ENCODE data around the gene MIR17HG.
A peak's percentile ranks its signal among the peaks of the same experiment; 100 is the strongest.

The MIR17HG gene

DNA sequence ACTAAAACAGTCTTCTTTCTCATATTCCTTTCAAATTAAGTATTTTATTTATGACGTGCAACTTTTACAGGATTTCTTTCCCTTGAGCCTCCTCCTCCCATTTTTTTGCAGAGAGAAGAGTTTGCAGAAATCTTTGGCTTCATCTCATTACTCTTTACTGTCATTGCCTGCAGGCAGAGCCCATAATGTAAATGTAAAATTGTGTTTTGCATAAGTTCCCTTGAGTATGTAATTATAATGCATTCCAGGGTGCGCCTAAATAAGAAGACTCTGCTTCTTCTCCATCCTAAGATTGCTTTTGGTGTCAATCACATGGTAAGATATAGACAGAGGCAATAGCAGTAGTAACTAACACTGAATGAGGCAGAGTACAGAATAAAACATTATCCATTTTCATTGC lies 23.0 kb downstream of the MIR17HG start:
- Histone ChIP-seq H3K4me1 (ENCODE audit: control insufficient read depth, low read length) (no peaks in the 10 kb centered on the region), H3K36me3 (ENCODE audit: control insufficient read depth, low read length) (no peaks in the 10 kb centered on the region), H3K4me2 (ENCODE audit: low read length) (no peak overlapping the region), H4K20me1 (ENCODE audit: control insufficient read depth, insufficient read depth, low read depth, low read length) (no peaks in the 10 kb centered on the region), H3K27me3 (ENCODE audit: control insufficient read depth, low read length) (peaks cover 28% of the 10 kb centered on the region), H3K79me2 (ENCODE audit: control insufficient read depth, low read length) (no peaks in the 10 kb centered on the region), H3K4me3 (ENCODE audit: low read length) (no peak overlapping the region), H3K9me3 (ENCODE audit: control insufficient read depth, insufficient read depth, low read length) (no peaks in the 10 kb centered on the region), H3F3A (ENCODE audit: control insufficient read depth, insufficient read depth) (peaks cover 9% of the 10 kb centered on the region; the same call in 1 of the 2 replicates), H3K9me2 (replicated peaks; ENCODE audit: control insufficient read depth, low read length) (no peaks in the 10 kb centered on the region), H3K27ac (ENCODE audit: low read depth, low read length) (no peak overlapping the region)
- no peak for TF ChIP-seq EZH2phosphoT487 (IDR thresholded peaks at IDR 0.05; ENCODE audit: borderline replicate concordance, low read length)
- TF ChIP-seq, protein P1, sequence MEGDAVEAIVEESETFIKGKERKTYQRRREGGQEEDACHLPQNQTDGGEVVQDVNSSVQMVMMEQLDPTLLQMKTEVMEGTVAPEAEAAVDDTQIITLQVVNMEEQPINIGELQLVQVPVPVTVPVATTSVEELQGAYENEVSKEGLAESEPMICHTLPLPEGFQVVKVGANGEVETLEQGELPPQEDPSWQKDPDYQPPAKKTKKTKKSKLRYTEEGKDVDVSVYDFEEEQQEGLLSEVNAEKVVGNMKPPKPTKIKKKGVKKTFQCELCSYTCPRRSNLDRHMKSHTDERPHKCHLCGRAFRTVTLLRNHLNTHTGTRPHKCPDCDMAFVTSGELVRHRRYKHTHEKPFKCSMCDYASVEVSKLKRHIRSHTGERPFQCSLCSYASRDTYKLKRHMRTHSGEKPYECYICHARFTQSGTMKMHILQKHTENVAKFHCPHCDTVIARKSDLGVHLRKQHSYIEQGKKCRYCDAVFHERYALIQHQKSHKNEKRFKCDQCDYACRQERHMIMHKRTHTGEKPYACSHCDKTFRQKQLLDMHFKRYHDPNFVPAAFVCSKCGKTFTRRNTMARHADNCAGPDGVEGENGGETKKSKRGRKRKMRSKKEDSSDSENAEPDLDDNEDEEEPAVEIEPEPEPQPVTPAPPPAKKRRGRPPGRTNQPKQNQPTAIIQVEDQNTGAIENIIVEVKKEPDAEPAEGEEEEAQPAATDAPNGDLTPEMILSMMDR (IDR thresholded peaks at IDR 0.05; ENCODE audit: low read depth, low read length, poor library complexity, severe bottlenecking) = no peak

GRCh38 chr13:91372911-91373310 lies 25.4 kb downstream of the MIR17HG start:
- no peak overlapping the region for H3K4me3 ChIP-seq (ENCODE audit: low read length)
- no peaks in the 10 kb centered on the region for H4K20me1 ChIP-seq (ENCODE audit: control insufficient read depth, insufficient read depth, low read depth, low read length)
- H3F3A ChIP-seq (ENCODE audit: control insufficient read depth, insufficient read depth) = no peaks in the 10 kb centered on the region
- H3K4me1 ChIP-seq (ENCODE audit: control insufficient read depth, low read length) = no peaks in the 10 kb centered on the region
- no peaks in the 10 kb centered on the region for H3K79me2 ChIP-seq (ENCODE audit: control insufficient read depth, low read length)
- no peak for TF ChIP-seq EZH2phosphoT487 (IDR thresholded peaks at IDR 0.05; ENCODE audit: borderline replicate concordance, low read length)
- TF ChIP-seq, protein P1 (IDR thresholded peaks at IDR 0.05; ENCODE audit: low read depth, low read length, poor library complexity, severe bottlenecking) = no peak
- H3K4me2 ChIP-seq (ENCODE audit: low read length) = no peak overlapping the region
- no peaks in the 10 kb centered on the region for H3K36me3 ChIP-seq (ENCODE audit: control insufficient read depth, low read length)
- H3K9me2 ChIP-seq (replicated peaks; ENCODE audit: control insufficient read depth, low read length) = no peaks in the 10 kb centered on the region
- H3K27ac ChIP-seq (ENCODE audit: low read depth, low read length) = no peak overlapping the region
- H3K9me3 ChIP-seq (ENCODE audit: control insufficient read depth, insufficient read depth, low read length) = no peaks in the 10 kb centered on the region
- peaks cover 28% of the 10 kb centered on the region for H3K27me3 ChIP-seq (ENCODE audit: control insufficient read depth, low read length)

DNA sequence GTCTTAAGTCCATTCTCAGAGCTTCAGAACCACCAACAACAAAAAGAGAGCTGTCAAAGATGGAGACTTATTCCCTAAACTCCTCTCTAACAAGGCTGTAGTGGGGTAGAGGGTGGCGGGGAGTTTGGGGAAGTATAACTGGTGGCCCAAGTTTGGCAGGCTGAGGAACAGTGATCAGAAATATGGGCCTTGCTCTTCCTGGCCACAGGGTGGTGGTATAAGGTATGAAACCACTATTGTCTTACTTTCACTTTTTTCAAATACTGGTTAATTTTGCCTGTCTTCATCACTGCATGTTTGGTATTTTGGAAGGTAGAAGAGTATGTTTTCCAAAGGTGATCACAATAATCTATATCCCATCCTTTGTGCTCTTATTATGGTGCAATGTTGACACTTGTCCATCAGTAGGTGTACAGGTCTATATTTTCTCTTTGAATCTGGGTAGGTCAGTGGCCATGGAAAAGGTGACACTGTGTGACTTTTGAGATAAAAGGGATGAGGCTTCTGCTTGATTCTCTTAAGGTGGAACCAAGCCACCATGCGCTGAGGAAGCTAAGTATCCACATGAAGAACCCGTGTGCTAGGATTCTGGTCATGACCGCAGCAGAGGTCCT lies 27.7 kb downstream of the MIR17HG start:
- no peak overlapping the region for H3K4me3 ChIP-seq (ENCODE audit: low read length)
- H3F3A ChIP-seq (ENCODE audit: control insufficient read depth, insufficient read depth) = no peaks in the 10 kb centered on the region
- H3K27me3 ChIP-seq (ENCODE audit: control insufficient read depth, low read length) = peaks cover 22% of the 10 kb centered on the region
- no peaks in the 10 kb centered on the region for H3K9me3 ChIP-seq (ENCODE audit: control insufficient read depth, insufficient read depth, low read length)
- no peaks in the 10 kb centered on the region for H3K79me2 ChIP-seq (ENCODE audit: control insufficient read depth, low read length)
- no peaks in the 10 kb centered on the region for H3K9me2 ChIP-seq (replicated peaks; ENCODE audit: control insufficient read depth, low read length)
- H3K27ac ChIP-seq (ENCODE audit: low read depth, low read length) = no peak overlapping the region
- H3K4me1 ChIP-seq (ENCODE audit: control insufficient read depth, low read length) = no peaks in the 10 kb centered on the region
- H3K36me3 ChIP-seq (ENCODE audit: control insufficient read depth, low read length) = no peaks in the 10 kb centered on the region
- H3K4me2 ChIP-seq (ENCODE audit: low read length) = no peak overlapping the region
- H4K20me1 ChIP-seq (ENCODE audit: control insufficient read depth, insufficient read depth, low read depth, low read length) = no peaks in the 10 kb centered on the region
- TF ChIP-seq, protein P1 (IDR thresholded peaks at IDR 0.05; ENCODE audit: low read depth, low read length, poor library complexity, severe bottlenecking) = peak; percentile 67
- no peak for TF ChIP-seq EZH2phosphoT487 (IDR thresholded peaks at IDR 0.05; ENCODE audit: borderline replicate concordance, low read length)

Measured in DOHH2 (cell line).